ENCODE results near the gene WDR17. TPM values are rescaled to one million over a fixed set of nuclear protein-coding genes. Genes with fewer than 3 reads are reported as not detected.

The WDR17 gene
- total and polyA plus RNA-seq, 2 of the 8 experiments (the other 6 are each of a cell fraction or from before 2014, with no cell fraction given) = 1.4 to 3.3 TPM

Small RNA genes lying within 50 kb of the gene (small RNA-seq; reads per million reads assigned to genes)
- not detected for gene RF00432 (ENCODE audit: insufficient read depth)

Other genes starting within 250 kb of the WDR17 start
- gene SPATA4, start 129.7 kb downstream of the WDR17 start, total RNA-seq (2021; fragmentation: NEBNext Ultra II Directional; extraction: Animal tissue kit (Norgen Biotek cat#: 25700)) = not detected in 2 replicates
- gene SPATA4, start 129.7 kb downstream of the WDR17 start, polyA plus RNA-seq (2011; rRNA removed) = not detected in 2 replicates
- not detected in 2 replicates for gene ASB5, start 203.4 kb downstream of the WDR17 start, total RNA-seq (2021; fragmentation: NEBNext Ultra II Directional; extraction: Animal tissue kit (Norgen Biotek cat#: 25700))
- gene ASB5, start 203.4 kb downstream of the WDR17 start, polyA plus RNA-seq (2011; rRNA removed) = 0.02 TPM in 1 of 2 replicates, not detected in the other